GM19240 (cell line): ENCODE measurements around the gene IFT81.
A peak's percentile ranks its signal among the peaks of the same experiment; 100 is the strongest.

Experiments used
- DNase-seq: peaks from one replicate; pipeline ENCODE4 v3.0.0; 2011; ENCODE audit warnings: low spot score; ENCODE audit not compliant: insufficient read length

Gene IFT81

GRCh38 chr12:110149086-110149660 is 25.0 kb downstream of the IFT81 start:
- DNase-seq = no peak

GRCh38 chr12:110156766-110157165 is 32.6 kb downstream of the IFT81 start:
- DNase-seq = no peak

GRCh38 chr12:110157539-110157938 is 33.4 kb downstream of the IFT81 start:
- DNase-seq = no peak

- no peak for DNase-seq
Observed at GRCh38 chr12:110159671-110160245, 35.6 kb downstream of the IFT81 start.

- peak; percentile 36 for DNase-seq
Observed at GRCh38 chr12:110165540-110166159, 41.5 kb downstream of the IFT81 start.

GRCh38 chr12:110168732-110169455 is 44.7 kb downstream of the IFT81 start:
- no peak for DNase-seq

GRCh38 chr12:110170535-110171185 is 46.5 kb downstream of the IFT81 start:
- DNase-seq = no peak

- no peak for DNase-seq
Observed at GRCh38 chr12:110171186-110171538, 47.0 kb downstream of the IFT81 start.

- no peak for DNase-seq
Observed at GRCh38 chr12:110171636-110172035, 47.5 kb downstream of the IFT81 start.

- DNase-seq = no peak
Observed at GRCh38 chr12:110174373-110174996, 50.3 kb downstream of the IFT81 start.

- no peak for DNase-seq
Observed at GRCh38 chr12:110175201-110175600, 51.0 kb downstream of the IFT81 start.

GRCh38 chr12:110176745-110177144 is 52.6 kb downstream of the IFT81 start:
- DNase-seq = no peak

GRCh38 chr12:110179291-110179690 is 55.1 kb downstream of the IFT81 start:
- DNase-seq = no peak

GRCh38 chr12:110180591-110181005 is 56.4 kb downstream of the IFT81 start:
- no peak for DNase-seq

- no peak for DNase-seq
Observed at GRCh38 chr12:110182281-110182680, 58.1 kb downstream of the IFT81 start.

- DNase-seq = no peak
Observed at GRCh38 chr12:110183386-110183785, 59.2 kb downstream of the IFT81 start.

- DNase-seq = no peak
Observed at GRCh38 chr12:110185626-110186025, 61.5 kb downstream of the IFT81 start.

GRCh38 chr12:110186059-110186458 is 61.9 kb downstream of the IFT81 start:
- no peak for DNase-seq

- DNase-seq = no peak
Observed at GRCh38 chr12:110193196-110193595, 69.0 kb downstream of the IFT81 start.

GRCh38 chr12:110197003-110197402 is 72.8 kb downstream of the IFT81 start:
- no peak for DNase-seq

GRCh38 chr12:110198386-110198785 is 74.2 kb downstream of the IFT81 start:
- DNase-seq = no peak
